Upper lobe of left lung (tissue), 4 donors: ENCODE measurements around the gene ATP2A1.
A peak's percentile ranks its signal among the peaks of the same experiment; 100 is the strongest.

Source experiments
- CTCF ChIP-seq, 6 experiments: fragments of 450-650 bp in 4 of 6; fragments of 200-600 bp in 2 of 6; sonication (generic) in 2 of 6; IDR thresholded peaks; one replicate each; pipeline ENCODE4 v1.5.1; 2016 to 2019; ENCODE audit warnings: antibody characterized with exemption in 6 of 6
- EP300 ChIP-seq, 4 donors: sonication (generic); formaldehyde crosslinking; IDR thresholded peaks; one replicate each; pipeline ENCODE4 v1.5.1; 2017; ENCODE audit warnings: antibody characterized with exemption in 4 of 4, control low read depth in 2 of 4
- POLR2A ChIP-seq, 4 donors: fragments of 450-650 bp; IDR thresholded peaks; one replicate each; pipeline ENCODE4 v1.5.1; 2016 to 2017; ENCODE audit warnings: antibody characterized with exemption in 4 of 4, mild to moderate bottlenecking in 2 of 4
- POLR2AphosphoS5 ChIP-seq, 2 donors: sonication (generic); formaldehyde crosslinking; IDR thresholded peaks; one replicate each; pipeline ENCODE4 v1.5.1; 2017; ENCODE audit warnings: antibody characterized with exemption in 2 of 2

- TF ChIP-seq CTCF (IDR thresholded peaks at IDR 0.05) (peak in 5 of 6 experiments; percentile 18 to 63 (median 48)), POLR2A (IDR thresholded peaks at IDR 0.05) (peak in 1 of 4 donors; percentile 15), EP300 (IDR thresholded peaks at IDR 0.05) (no peak), POLR2AphosphoS5 (IDR thresholded peaks at IDR 0.05) (peak in 1 of 2 donors; percentile 7)
These were observed 1.7 kb downstream of the ATP2A1 start for GRCh38 chr16:28879841-28880588.
